ENCODE data around the gene ODF2L. TPM values are rescaled to one million over a fixed set of nuclear protein-coding genes. Genes with fewer than 3 reads are reported as not detected.

Gene ODF2L
- total RNA-seq, 1 donor from 2014 or later, result 6.4 TPM

DNA sequence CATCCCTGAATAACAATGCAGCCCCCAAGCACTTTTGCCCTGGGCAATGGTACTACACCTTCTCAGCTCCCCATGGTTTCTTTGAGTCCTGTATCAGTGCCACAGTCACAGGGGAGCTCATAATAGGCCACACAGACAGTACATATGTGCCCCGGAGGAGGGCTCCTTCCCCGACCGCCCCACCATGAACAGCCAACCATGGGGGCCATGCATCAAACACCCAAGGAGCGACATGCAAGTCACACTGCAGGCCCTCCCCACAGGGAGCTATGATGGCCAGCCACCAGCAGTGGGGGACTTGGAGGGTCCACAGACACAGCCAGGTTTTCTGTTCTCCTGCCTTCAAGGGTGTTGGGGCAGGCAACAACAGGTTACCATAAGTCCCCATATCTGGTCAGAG lies 14.8 kb upstream of the ODF2L start:
- Histone ChIP-seq H3K27me3 (ENCODE audit: low read depth) (no peaks in the 10 kb centered on the region), H3K4me1 (no peaks in the 10 kb centered on the region), H3K36me3 (no peaks in the 10 kb centered on the region), H3K9me3 (replicated peaks) (no peaks in the 10 kb centered on the region), H3K4me3 (no peak overlapping the region), H3K27ac (replicated peaks) (no peak overlapping the region)
- DNase-seq, result no peak
- TF ChIP-seq CTCF (IDR thresholded peaks at IDR 0.05; ENCODE audit: borderline replicate concordance), result no peak
- intact Hi-C loops (cut with micrococcal nuclease), result no loop called here

DNA sequence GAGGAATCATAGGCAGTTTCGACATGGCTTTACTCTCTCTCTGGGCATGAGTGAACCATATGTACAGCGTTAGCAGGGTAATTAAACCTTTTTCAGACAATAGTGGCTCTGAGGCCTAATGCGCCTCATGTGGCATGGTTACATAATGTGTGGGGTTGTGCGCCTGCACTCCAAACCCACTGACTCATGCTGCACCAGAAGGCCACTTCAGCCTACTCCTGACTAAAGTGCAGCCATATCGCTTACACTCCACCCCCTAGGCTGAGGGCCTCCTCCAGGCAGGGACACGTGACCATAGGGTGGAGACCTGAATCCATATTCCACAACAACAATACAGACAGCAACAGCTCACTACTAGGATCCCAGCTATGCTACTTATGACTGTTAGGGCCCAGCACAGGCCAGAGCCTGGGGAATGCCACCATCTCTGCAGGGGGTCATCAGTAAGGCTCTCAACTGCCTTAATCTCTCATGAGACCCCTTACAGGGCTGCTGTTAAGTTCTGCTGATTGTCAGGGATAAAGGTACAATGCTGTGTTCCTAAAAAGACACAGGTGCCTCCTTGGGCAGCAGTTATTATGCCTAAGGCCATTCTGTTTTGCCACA lies 13.4 kb upstream of the ODF2L start:
- DNase-seq, result no peak
- no peaks in the 10 kb centered on the region for H3K9me3 ChIP-seq (replicated peaks)
- no peaks in the 10 kb centered on the region for H3K4me1 ChIP-seq
- H3K36me3 ChIP-seq, result no peaks in the 10 kb centered on the region
- no peaks in the 10 kb centered on the region for H3K27me3 ChIP-seq (ENCODE audit: low read depth)
- H3K27ac ChIP-seq (replicated peaks), result no peak overlapping the region
- no peak for TF ChIP-seq CTCF (IDR thresholded peaks at IDR 0.05; ENCODE audit: borderline replicate concordance)
- intact Hi-C loops (cut with micrococcal nuclease), result no loop called here
- H3K4me3 ChIP-seq, result no peak overlapping the region

DNA sequence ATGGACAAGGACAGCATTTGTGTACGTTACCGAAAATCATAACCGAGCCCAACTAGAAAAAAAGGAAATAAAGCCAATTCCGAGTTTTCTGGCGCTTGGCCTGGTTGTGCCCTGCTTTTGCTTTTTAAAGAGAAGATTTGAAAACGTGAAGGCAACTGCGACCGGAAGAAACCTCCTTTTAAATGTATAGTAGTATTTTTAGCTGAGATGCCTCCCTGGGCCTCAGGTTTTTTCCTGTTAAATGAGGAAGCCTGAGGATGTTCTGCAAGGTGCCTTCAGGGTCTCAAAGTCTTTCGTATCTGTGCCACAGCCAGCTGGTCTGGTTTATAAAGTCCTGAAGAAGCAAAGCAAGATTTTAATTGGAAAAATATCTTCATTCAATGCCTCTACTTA lies 371 bp upstream of the ODF2L start:
- no peak for TF ChIP-seq CTCF (IDR thresholded peaks at IDR 0.05; ENCODE audit: borderline replicate concordance)
- intact Hi-C loops (cut with micrococcal nuclease), result no loop called here
- H3K4me3 ChIP-seq, result peak overlapping the region; percentile 94
- no peaks in the 10 kb centered on the region for H3K36me3 ChIP-seq
- peaks cover 28% of the 10 kb centered on the region for H3K4me1 ChIP-seq
- H3K27ac ChIP-seq (replicated peaks), result peak overlapping the region; percentile 83
- H3K9me3 ChIP-seq (replicated peaks), result peaks cover 4% of the 10 kb centered on the region
- no peak for DNase-seq
- no peaks in the 10 kb centered on the region for H3K27me3 ChIP-seq (ENCODE audit: low read depth)

GRCh38 chr1:86394416-86394815 lies 1.7 kb downstream of the ODF2L start:
- Histone ChIP-seq H3K4me3 (peak overlapping the region; percentile 94), H3K27ac (replicated peaks) (no peak overlapping the region), H3K36me3 (no peaks in the 10 kb centered on the region), H3K4me1 (peaks cover 28% of the 10 kb centered on the region), H3K27me3 (ENCODE audit: low read depth) (no peaks in the 10 kb centered on the region), H3K9me3 (replicated peaks) (peaks cover 9% of the 10 kb centered on the region)
- TF ChIP-seq CTCF (IDR thresholded peaks at IDR 0.05; ENCODE audit: borderline replicate concordance), result no peak
- DNase-seq, result no peak
- intact Hi-C loops (cut with micrococcal nuclease), result no loop called here

DNA sequence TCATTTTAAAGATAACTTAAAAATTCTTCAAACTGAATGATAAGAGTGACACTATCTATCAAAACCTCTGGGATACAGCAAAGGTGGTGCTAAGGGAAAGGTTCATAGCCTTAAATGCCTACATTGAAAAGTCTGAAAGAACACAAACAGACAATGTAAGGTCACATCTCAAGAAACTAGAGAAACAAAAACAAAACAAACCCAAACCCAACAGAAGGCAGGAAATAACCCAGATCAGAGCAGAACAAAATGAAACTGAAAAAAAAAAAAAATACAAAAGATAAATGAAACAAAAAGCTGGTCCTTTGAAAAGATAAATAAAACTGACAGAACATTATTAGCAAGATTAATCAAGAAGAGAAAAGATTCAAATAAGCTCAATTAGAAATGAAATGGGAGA lies 6.8 kb downstream of the ODF2L start:
- intact Hi-C loops (cut with micrococcal nuclease), result no loop called here
- Histone ChIP-seq H3K4me1 (peaks cover 22% of the 10 kb centered on the region), H3K36me3 (no peaks in the 10 kb centered on the region), H3K27ac (replicated peaks) (peak overlapping the region; percentile 9), H3K4me3 (no peak overlapping the region), H3K27me3 (ENCODE audit: low read depth) (no peaks in the 10 kb centered on the region), H3K9me3 (replicated peaks) (peaks cover 9% of the 10 kb centered on the region)
- no peak for DNase-seq
- TF ChIP-seq CTCF (IDR thresholded peaks at IDR 0.05; ENCODE audit: borderline replicate concordance), result no peak
